ENCODE results near the gene INKA2. TPM values are rescaled to one million over a fixed set of nuclear protein-coding genes. Genes with fewer than 3 reads are reported as not detected.

The INKA2 gene
- total RNA-seq, result 10 to 100 TPM in 9 of 10 donors, 1 to 10 TPM in 1; 8.7 to 34.6 (median 14.8) TPM
- polyA plus RNA-seq, result 1 to 10 TPM; 6.8 to 9.9 TPM
- long read RNA-seq, donor 1, full-length matches to known transcripts, result 21 of 21 reads
- long read RNA-seq, donor 1, partial matches to known transcripts, result 0 of 21 reads
- long read RNA-seq, donor 1, other reads (novel, unspliced or antisense), result 0 of 21 reads
- long read RNA-seq, donor 2, full-length matches to known transcripts, result 24 of 36 reads
- long read RNA-seq, donor 2, partial matches to known transcripts, result 0 of 36 reads
- long read RNA-seq, donor 2, other reads (novel, unspliced or antisense), result 12 of 36 reads
- long read RNA-seq, donor 3, full-length matches to known transcripts, result 34 of 37 reads
- long read RNA-seq, donor 3, partial matches to known transcripts, result 0 of 37 reads
- long read RNA-seq, donor 3, other reads (novel, unspliced or antisense), result 3 of 37 reads

DNA sequence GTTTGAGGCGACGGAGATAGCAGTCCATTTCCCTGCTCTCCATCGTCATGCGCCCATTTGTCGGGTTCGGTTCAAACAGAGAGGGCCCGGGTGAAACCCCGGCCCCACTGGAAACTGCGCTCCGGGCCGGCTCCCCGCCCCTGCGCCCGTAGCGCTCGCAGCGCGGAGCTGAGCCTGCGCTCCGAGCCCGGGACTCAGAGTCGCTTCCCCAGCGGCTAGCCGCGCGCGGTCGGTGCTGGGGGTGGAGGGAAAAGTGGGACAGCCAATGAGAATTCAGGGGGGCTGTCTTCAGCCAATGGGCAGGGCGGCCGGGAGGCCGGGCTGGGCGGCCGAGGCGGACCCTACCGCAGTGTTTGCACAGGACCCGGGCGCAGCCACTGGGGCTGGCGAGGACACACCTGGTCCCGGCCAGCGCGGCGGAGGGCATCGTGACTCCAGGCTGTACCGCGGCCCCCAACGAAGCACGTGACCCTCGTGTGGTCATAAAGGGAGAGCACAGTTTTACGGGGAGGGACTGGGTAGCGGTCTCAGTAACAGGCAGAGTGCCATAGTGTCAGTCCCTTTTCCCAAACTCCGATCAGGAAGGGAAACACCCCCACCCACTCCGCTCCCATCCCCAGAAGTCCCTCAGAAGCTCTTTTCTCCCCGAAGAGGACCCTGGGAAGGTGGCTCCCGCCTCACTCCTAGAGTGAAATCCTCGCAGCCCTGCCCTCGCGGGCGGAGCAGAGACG is at the start of gene INKA2:
Gene INKA2, minus strand, starts transcription at position 202 of the 731 bp plus-strand sequence. Its CDS starts 153 bp downstream, at position 49.
- TF ChIP-seq, protein P1, sequence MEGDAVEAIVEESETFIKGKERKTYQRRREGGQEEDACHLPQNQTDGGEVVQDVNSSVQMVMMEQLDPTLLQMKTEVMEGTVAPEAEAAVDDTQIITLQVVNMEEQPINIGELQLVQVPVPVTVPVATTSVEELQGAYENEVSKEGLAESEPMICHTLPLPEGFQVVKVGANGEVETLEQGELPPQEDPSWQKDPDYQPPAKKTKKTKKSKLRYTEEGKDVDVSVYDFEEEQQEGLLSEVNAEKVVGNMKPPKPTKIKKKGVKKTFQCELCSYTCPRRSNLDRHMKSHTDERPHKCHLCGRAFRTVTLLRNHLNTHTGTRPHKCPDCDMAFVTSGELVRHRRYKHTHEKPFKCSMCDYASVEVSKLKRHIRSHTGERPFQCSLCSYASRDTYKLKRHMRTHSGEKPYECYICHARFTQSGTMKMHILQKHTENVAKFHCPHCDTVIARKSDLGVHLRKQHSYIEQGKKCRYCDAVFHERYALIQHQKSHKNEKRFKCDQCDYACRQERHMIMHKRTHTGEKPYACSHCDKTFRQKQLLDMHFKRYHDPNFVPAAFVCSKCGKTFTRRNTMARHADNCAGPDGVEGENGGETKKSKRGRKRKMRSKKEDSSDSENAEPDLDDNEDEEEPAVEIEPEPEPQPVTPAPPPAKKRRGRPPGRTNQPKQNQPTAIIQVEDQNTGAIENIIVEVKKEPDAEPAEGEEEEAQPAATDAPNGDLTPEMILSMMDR (IDR thresholded peaks at IDR 0.05), result peak in 1 of 9 donors; percentile 3
- 0 to 1% methylated on average over 59 of the region's 59 CpGs for WGBS, 2 donors
- peak; percentile 84 to 93 (median 89) for ATAC-seq
- Histone ChIP-seq H3K27me3 (peaks cover 0 to 32% (median 0%) of the 10 kb centered on the region in 7 donors), H3K36me3 (peaks cover 0 to 21% (median 0%) of the 10 kb centered on the region in 9 donors), H3K9me3 (no peaks in the 10 kb centered on the region), H3K4me3 (peak within 1 kb of the TSS; percentile 66 to 80 (median 77)), H3K27ac (peak within 1 kb of the TSS; percentile 96 to 100 (median 98)), H3K4me1 (peaks cover 18 to 72% (median 68%) of the 10 kb centered on the region in 9 donors)
- intact Hi-C loops (cut with DNase I), result loop anchor here in 4 of 10 donors (1.0 to 10.0 kb wide), 4 partner anchors 16 to 965 kb away; partner anchors contain the start of genes DDX20 (in 1 of the 4) and RHOC (in 1 of the 4)
- peak; percentile 94 for DNase-seq

DNA sequence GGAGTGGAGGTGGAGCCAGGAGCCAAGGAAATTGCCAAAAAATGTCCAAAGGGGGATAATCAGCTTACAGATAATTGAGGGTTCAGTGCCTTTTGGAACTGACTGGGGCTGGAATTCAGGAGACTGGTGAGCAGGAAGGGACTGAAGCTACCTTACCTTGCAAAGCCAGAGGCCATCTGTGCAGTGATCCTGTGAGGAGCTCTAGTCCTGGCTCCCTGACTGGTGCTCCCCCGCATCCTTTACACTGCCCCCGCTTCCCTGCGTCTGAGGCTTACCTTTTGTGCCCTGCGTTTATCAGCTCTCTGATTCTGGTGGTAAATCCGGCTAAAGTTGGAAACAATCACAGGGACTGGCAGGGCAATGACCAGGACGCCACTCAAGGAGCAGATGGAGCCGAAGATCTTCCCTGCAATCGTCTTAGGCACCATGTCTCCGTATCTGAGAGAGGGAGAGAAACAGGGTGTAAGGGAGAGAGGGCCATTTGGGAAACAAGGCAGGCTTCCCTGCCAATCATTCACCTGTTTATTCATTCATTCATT is 47.5 kb upstream of the INKA2 start:
- no peak for DNase-seq
- WGBS, 2 donors, result 77 to 80% methylated on average over 9 of the region's 9 CpGs
- H3K9me3 ChIP-seq, result no peaks in the 10 kb centered on the region
- no peak for ATAC-seq
- intact Hi-C loops (cut with DNase I), result loop anchor here in 1 of 10 donors (10.0 kb wide), 1 partner anchor 548 kb away; no protein-coding TSS in a partner anchor
- no peak overlapping the region for H3K4me3 ChIP-seq
- H3K4me1 ChIP-seq, result peaks cover 0 to 8% (median 0%) of the 10 kb centered on the region in 9 donors
- H3K36me3 ChIP-seq, result peaks cover 0 to 3% (median 0%) of the 10 kb centered on the region in 9 donors
- TF ChIP-seq, protein P1 (IDR thresholded peaks at IDR 0.05), result no peak
- no peaks in the 10 kb centered on the region for H3K27me3 ChIP-seq
- H3K27ac ChIP-seq, result no peak overlapping the region

DNA sequence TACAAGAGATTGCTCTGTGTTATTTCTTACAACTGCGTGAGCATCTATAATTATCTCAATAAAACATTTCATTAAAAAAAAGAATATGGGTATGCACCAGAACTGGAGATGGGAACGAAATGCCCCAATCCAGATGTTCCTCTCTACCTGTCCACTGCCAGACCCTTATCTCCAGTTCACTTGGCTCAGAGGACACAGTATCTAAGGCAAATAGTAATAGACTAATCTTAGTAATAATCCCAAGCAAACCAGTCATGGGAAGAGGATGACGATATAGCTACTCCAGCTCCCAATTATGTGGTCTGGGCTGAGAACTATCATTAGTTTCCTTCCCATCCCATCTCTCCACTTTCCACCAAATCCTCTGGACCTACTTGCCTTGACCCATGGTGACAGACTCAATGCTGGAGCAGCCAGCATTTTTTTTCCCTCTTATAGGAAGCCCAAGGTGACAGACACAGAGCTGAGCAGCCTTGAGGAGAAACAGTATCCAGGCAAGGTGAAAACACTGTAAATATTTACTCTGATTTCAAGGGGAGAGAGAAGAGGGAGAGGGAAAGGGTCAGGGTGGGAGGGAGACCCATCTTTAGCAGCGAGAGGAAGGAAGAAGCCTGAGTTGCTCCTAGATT is 45.2 kb upstream of the INKA2 start:
- ATAC-seq, result no peak
- H3K4me3 ChIP-seq, result no peak overlapping the region

More for the DNA sequence above, 45.2 kb upstream of the INKA2 start:
- 84% methylated on average over 4 of the region's 4 CpGs for WGBS, 2 donors
- no peak overlapping the region for H3K27ac ChIP-seq
- TF ChIP-seq, protein P1 (IDR thresholded peaks at IDR 0.05), result no peak
- peaks cover 0 to 4% (median 0%) of the 10 kb centered on the region in 9 donors for H3K4me1 ChIP-seq
- H3K36me3 ChIP-seq, result peaks cover 0 to 12% (median 0%) of the 10 kb centered on the region in 9 donors
- no peaks in the 10 kb centered on the region for H3K27me3 ChIP-seq
- no peak for DNase-seq
- no peaks in the 10 kb centered on the region for H3K9me3 ChIP-seq
- intact Hi-C loops (cut with DNase I), result loop anchor here in 1 of 10 donors (10.0 kb wide), 1 partner anchor 550 kb away; no protein-coding TSS in a partner anchor
